Kidney (tissue), 14 donors: ENCODE results near the gene OSER1. TPM values are rescaled to one million over a fixed set of nuclear protein-coding genes. Genes with fewer than 3 reads are reported as not detected.
A peak's percentile ranks its signal among the peaks of the same experiment; 100 is the strongest.
"Not testable (repeated sequence)": the region's sequence is repeated elsewhere in the genome, so short reads cannot be mapped to it uniquely, and the experiment has no call there.

Experiments used
- DNase-seq, 5 donors: peaks; one replicate each; pipeline ENCODE4 v3.0.0-alpha.2; 2013 to 2020
- FAIRE-seq: peaks from 2 replicates; lab custom pipeline; 2012; peaks lifted over from hg19 to GRCh38; lab: Jason Lieb, UNC
- H3K27ac ChIP-seq, 2 donors: one replicate each; pipeline ENCODE4 v1.7.0; 2013; ENCODE audit warnings: low read depth in 2 of 2, low read length in 2 of 2, inconsistent platforms in 1 of 2
- H3K27me3 ChIP-seq: one replicate; pipeline ENCODE4 v1.7.1; 2013; ENCODE audit warnings: low read length, inconsistent platforms; ENCODE audit not compliant: control insufficient read depth, insufficient read depth
- H3K36me3 ChIP-seq, 3 donors: one replicate each; pipeline versions ENCODE4 v1.7.0 to v1.7.1; 2013; ENCODE audit warnings: low read length in 3 of 3, control low read depth in 1 of 3, inconsistent platforms in 1 of 3; ENCODE audit not compliant: insufficient read depth in 3 of 3, control insufficient read depth in 2 of 3
- H3K4me1 ChIP-seq, 3 donors: one replicate each; pipeline versions ENCODE4 v1.7.0 to v1.7.1; 2013; ENCODE audit warnings: low read length in 3 of 3, inconsistent platforms in 1 of 3, low read depth in 1 of 3; ENCODE audit not compliant: control insufficient read depth in 2 of 3, insufficient read depth in 2 of 3
- H3K4me3 ChIP-seq, 3 donors: one replicate each; pipeline versions ENCODE4 v1.7.0 to v1.8.1; 2013; ENCODE audit warnings: low read length in 3 of 3, control low read depth in 1 of 3, inconsistent platforms in 1 of 3
- H3K9ac ChIP-seq, 3 donors: one replicate each; pipeline versions ENCODE4 v1.7.0 to v1.7.1; 2013; ENCODE audit warnings: low read length in 3 of 3, control low read depth in 1 of 3, inconsistent platforms in 1 of 3
- H3K9me3 ChIP-seq, 3 donors: one replicate each; pipeline versions ENCODE4 v1.7.0 to v1.7.1; 2013; ENCODE audit warnings: low read length in 3 of 3, control low read depth in 1 of 3, inconsistent platforms in 1 of 3; ENCODE audit not compliant: control insufficient read depth in 2 of 3, insufficient read depth in 1 of 3
- intact Hi-C: fragments of 100-400 bp; cut with DNase I; formaldehyde crosslinking; loops from one replicate; pipeline ENCODE4 v1.11.1; 2022
- polyA plus RNA-seq: library from polyadenylated mRNA; stranded (reverse); fragments of 350-450 nt; fragmentation: Illumina TruSeq; extraction: RNeasy Lipid Tissue Mini Kit (QIAGEN cat#74804); gene quantifications from one replicate; pipeline ENCODE4 v1.2.3, GENCODE V29; 2014; ENCODE audit warnings: low read depth, low replicate concordance; ENCODE audit not compliant: insufficient read depth
- total RNA-seq: library from RNA; stranded (reverse); fragmentation: NEBNext Ultra II Directional; extraction: Animal tissue kit (Norgen Biotek cat#: 25700); gene quantifications from one replicate; pipeline ENCODE4 v1.2.1, GENCODE V29; 2021
- TF ChIP-seq, protein P1 (sequence below): IDR thresholded peaks from 3 replicates; pipeline ENCODE4 v1.5.1; 2012; ENCODE audit warnings: mild to moderate bottlenecking, moderate library complexity, borderline replicate concordance; ENCODE audit not compliant: insufficient read depth; ENCODE audit errors: extremely low read depth
- donor health status: control.
- donor health status: control.
- donor health status: control.
- donor health status: control.
- donor health status: control.
- donor health status: DM: yes; HTN: yes; CAD: no.
- donor health status: Normal renal cell carcinoma (clear cell type).

Gene OSER1
- total and polyA plus RNA-seq, 2 donors from 2014 or later = 29.3 to 33.5 TPM

DNA sequence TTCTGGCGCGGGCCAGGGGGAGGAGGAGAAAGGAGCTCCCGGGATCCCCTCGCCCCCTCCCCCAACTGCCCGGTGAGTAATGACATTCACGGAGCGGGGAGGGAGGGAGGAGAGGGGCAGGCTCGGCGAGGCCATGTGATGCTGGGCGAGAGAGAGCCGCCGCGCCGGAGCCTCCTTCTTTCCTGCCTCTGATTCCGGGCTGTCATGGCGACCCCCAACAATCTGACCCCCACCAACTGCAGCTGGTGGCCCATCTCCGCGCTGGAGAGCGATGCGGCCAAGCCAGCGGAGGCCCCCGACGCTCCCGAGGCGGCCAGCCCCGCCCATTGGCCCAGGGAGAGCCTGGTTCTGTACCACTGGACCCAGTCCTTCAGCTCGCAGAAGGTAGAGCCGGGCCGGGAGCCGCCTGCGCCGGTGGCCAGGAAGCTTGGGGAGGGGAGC, 36.6 kb upstream of the OSER1 start, which contains the start of gene GDAP1L1:
GDAP1L1 (plus strand) TSS at position 178 of the 441 bp plus-strand sequence; CDS start at position 205, 27 bp downstream.
- H3K36me3 ChIP-seq = no peaks in the 10 kb centered on the region
- H3K4me3 ChIP-seq = no peak within 1 kb of the TSS
- no peaks in the 10 kb centered on the region for H3K4me1 ChIP-seq
- TF ChIP-seq, protein P1, sequence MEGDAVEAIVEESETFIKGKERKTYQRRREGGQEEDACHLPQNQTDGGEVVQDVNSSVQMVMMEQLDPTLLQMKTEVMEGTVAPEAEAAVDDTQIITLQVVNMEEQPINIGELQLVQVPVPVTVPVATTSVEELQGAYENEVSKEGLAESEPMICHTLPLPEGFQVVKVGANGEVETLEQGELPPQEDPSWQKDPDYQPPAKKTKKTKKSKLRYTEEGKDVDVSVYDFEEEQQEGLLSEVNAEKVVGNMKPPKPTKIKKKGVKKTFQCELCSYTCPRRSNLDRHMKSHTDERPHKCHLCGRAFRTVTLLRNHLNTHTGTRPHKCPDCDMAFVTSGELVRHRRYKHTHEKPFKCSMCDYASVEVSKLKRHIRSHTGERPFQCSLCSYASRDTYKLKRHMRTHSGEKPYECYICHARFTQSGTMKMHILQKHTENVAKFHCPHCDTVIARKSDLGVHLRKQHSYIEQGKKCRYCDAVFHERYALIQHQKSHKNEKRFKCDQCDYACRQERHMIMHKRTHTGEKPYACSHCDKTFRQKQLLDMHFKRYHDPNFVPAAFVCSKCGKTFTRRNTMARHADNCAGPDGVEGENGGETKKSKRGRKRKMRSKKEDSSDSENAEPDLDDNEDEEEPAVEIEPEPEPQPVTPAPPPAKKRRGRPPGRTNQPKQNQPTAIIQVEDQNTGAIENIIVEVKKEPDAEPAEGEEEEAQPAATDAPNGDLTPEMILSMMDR = no peak
- no peak within 1 kb of the TSS for H3K9ac ChIP-seq
- H3K27ac ChIP-seq = no peak within 1 kb of the TSS
- H3K9me3 ChIP-seq = no peaks in the 10 kb centered on the region
- no peak for FAIRE-seq
- peak in 4 of 5 donors; percentile 21 to 60 (median 48) for DNase-seq
- H3K27me3 ChIP-seq = peaks cover 3% of the 10 kb centered on the region
- intact Hi-C loops = no loop called here

DNA sequence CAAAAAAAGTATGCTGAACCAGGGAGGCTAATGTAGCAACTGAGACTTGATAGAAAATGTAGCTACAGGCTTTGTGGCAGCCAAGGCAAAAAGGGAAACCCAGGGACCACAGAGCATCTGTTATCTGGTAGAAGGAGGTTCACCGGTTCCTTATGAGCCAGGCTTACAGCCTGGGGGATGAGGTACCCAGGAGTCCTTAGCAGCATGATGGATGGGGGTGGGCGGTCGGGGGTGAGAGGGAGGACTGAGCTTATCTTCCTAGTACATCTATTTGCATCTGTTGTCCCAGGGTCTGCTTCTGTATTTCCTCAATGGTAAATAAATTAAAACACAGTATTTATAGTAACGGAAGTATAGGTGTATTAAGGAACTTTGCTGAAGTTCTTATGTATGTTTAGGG, 35.4 kb upstream of the OSER1 start:
- no peak overlapping the region for H3K27ac ChIP-seq
- no peaks in the 10 kb centered on the region for H3K36me3 ChIP-seq
- H3K27me3 ChIP-seq = peaks cover 3% of the 10 kb centered on the region
- no peak overlapping the region for H3K9ac ChIP-seq
- TF ChIP-seq, protein P1 = no peak
- no peak for DNase-seq
- no peaks in the 10 kb centered on the region for H3K4me1 ChIP-seq
- no peak for FAIRE-seq
- intact Hi-C loops = no loop called here
- no peaks in the 10 kb centered on the region for H3K9me3 ChIP-seq
- no peak overlapping the region for H3K4me3 ChIP-seq

DNA sequence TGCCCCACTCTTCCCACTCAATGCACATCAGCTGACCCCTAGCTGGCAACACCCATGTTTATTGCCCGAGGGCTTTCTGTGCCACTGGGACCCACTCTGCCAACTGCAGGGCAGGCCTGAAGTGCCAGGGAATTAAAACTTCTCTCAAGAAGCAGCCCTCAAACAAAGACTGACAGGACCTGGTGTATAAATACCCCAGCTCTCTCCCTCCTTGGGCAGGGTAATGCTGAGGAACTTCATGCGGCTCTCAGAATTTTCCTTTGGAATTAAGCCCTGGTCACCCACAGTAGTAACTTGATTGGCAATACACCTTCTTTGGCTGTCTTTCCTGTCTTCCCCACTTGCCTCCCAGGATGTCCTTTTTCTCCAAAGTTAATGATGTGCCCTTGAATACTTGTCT, 31.2 kb upstream of the OSER1 start:
- no peaks in the 10 kb centered on the region for H3K4me1 ChIP-seq
- H3K4me3 ChIP-seq = no peak overlapping the region
- H3K27me3 ChIP-seq = peaks cover 3% of the 10 kb centered on the region
- TF ChIP-seq, protein P1 = no peak
- no peak overlapping the region for H3K9ac ChIP-seq
- no peak for DNase-seq
- H3K27ac ChIP-seq = no peak overlapping the region
- intact Hi-C loops = no loop called here
- H3K9me3 ChIP-seq = no peaks in the 10 kb centered on the region
- no peak for FAIRE-seq
- no peaks in the 10 kb centered on the region for H3K36me3 ChIP-seq

GRCh38 chr20:44236840-44237239, 26.3 kb upstream of the OSER1 start:
- DNase-seq = not testable (repeated sequence)

More at GRCh38 chr20:44236840-44237239, 26.3 kb upstream of the OSER1 start:
- H3K27ac ChIP-seq, H3K9ac ChIP-seq, H3K4me1 ChIP-seq, H3K27me3 ChIP-seq, H3K4me3 ChIP-seq, H3K36me3 ChIP-seq, intact Hi-C loops, H3K9me3 ChIP-seq, FAIRE-seq: not testable (repeated sequence)
